DMS 273 (cell line): ENCODE results near the gene KIF26B.
"Not testable (repeated sequence)": the region's sequence is repeated elsewhere in the genome, so short reads cannot be mapped to it uniquely, and the experiment has no call there.

Experiments
- DNase-seq: peaks from one replicate; lab custom pipeline; 2025; ENCODE audit not compliant: unreplicated experiment; lab: John Stamatoyannopoulos, UW

The KIF26B gene

GRCh38 chr1:245378311-245378722 is 223.5 kb downstream of the KIF26B start:
- no peak for DNase-seq

DNA sequence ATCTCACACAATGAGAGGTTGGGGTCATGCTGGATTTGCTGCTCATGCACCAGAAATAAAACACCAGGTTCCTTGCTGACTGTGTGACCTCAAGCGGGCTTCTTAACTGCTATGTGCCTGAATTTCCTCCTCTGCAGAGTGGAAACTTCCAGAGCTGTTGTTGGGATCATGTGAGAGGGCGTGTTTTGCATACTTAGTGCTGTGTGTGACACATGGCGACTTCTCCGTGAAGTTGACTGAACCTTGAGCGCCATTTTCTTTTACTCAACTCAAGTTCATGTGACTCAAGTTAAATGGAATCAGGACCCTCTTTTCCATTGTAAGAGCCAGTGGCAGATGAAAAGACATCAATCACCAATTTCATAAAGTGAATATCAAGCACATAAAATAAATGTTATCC is 224.0 kb downstream of the KIF26B start:
- DNase-seq, result no peak

DNA sequence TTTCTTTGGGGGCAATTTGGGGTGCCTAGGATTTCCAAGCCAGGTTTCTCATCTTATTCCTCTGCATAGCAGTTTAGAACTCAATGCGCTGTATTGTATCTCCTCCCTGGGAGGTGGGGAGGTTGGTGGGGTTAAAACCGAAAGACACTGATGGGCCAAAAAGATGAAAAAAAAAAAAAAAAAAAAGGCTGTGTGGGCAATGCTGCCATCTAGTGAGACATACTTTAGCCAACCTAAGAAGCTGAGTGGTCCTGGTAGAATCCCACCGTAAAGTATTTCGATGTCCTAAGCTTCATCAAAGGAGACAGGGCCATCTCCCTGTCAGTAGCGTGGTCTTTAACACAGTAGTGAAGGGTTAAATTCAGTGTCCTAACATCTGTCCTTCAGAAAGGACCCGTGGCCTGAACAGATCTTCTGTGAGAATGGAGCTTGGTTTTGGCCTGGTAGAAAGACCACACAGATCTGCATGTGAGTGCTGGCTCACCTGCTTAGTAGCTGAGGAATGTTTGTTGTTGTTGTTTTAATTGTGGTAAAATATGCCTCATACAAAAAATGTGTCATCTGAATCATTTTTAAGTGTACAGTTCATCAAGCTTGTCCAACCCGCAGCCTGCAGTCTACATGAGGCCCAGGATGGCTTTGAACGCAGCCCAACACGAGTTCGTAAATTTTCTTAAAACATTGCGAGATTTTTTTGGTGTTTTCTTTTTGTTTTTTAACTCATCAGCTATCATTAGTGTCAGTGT is 226.2 kb downstream of the KIF26B start:
- DNase-seq, result peak; percentile 22

DNA sequence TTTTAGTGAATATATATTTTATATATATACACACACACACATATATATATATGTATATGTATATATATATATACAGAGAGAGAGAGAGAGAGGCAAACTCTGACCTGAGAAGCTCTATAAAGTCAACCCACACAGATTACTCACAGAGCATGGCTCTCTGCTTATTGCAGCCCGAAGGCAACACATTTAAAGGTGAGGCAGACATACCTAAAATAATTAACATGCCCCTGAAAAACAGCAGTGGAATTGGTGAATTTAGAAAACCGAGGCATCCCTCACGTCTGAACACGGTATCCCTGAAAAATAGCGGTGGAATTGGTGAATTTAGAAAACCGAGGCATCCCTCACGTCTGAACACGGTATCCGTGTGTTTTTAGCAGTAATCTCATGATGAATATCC is 228.2 kb downstream of the KIF26B start:
- no peak for DNase-seq

DNA sequence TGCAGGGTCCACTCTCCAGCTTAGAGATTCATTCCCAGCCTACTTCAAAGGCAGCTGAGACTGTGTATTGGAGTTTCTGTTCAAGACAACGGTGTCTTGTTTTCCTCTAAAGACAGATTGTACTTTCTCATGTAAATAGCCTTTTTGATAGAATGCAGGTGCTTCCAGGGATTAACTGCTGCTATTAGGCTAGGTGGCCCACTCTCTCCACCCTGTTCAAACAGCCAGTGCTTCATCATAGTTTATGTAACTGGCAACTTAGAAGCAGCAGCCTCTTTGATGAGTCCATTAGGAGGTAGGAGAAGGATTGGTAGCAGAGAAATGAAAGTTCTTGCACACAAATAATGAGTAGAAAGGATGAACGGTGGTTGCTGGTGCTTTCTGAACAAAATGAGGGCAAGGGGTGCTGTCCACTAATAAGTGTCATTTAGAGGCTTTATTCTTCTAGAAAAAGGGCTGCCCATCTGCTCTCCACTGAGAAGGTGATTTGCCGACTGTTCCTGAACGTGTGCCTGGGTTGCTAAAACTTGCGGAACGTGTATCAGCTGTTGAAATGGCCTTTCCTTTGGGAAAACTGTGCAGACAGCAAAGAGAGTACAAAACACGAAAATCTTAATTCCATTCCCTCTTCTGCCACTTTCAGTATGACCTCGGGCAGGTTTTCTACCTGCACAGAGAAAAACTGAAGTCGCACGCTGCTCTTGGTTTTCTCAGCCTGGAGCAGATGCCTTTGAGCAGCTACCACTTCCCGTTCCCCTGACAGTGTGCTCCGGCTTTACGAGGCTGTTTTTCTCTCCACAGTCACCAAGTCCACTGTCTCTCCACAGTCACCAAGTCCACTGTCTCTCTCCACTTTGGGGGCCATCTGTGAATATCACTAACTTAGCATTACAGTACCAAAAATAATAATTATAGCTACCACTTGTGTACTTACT is 228.9 kb downstream of the KIF26B start:
- DNase-seq, result no peak

- DNase-seq, result no peak
Observed at GRCh38 chr1:245386297-245386971, 231.6 kb downstream of the KIF26B start.

DNA sequence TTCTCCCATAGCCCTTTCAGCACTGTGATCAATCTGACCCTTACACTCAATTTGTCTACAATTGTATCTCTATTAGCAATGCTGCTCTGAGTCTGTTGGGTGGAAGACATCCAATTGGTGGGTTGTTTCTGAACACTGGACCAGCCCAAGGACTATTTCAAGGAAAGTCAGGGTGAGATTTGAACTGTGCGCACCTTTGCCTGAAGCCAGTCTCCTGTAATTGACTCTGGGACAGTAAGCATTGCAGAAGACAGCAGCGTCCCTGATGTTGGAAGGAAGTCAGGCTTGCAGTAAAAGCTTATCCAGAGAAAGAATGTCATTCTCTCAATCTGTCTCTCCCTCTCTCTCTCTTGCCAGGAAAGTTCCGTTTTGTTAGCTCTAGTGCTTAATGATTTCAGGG is 233.9 kb downstream of the KIF26B start:
- DNase-seq, result no peak

GRCh38 chr1:245389873-245390272 is 235.1 kb downstream of the KIF26B start:
- no peak for DNase-seq

- no peak for DNase-seq
Observed at GRCh38 chr1:245390975-245391374, 236.2 kb downstream of the KIF26B start.

GRCh38 chr1:245393694-245394093 is 238.9 kb downstream of the KIF26B start:
- no peak for DNase-seq

DNA sequence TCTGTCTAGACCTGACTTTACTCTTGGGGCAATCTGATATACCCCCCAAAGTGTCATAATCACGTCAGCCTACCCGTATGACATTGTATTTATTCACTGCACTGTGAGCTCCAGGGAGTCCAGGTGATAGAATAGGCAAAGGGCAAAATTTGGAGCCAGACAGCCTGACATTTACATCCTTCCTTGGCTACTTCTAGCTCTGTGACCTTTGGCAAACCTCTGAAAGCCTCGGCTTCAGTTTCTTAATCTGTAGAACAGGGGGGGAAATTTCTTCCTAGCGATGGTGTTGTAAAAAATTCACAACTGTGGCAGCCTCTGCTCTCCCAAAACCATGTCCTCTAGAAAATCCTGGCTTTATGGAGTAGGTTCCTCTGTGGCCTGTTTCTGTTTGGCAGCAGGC is 240.9 kb downstream of the KIF26B start:
- no peak for DNase-seq

GRCh38 chr1:245396615-245397014 is 241.8 kb downstream of the KIF26B start:
- DNase-seq, result no peak

DNA sequence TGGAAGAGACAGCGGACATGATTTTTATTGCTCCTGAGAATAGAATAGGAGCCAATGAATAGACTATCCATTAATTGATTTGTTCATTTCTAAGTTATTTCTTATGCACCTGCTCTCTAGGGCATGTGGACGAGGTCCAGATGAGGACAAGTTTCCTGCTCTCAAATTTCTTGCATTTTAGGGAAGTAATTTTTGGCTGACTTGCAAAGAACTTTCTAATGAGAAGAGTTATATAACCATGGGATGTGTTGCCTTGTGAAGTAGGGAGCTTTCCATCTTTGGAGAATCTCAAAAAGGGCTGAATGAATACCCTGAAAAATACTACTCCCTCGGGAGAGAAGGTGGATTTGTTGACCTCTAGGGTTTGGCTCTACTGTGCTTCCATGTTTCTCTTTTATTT is 243.0 kb downstream of the KIF26B start:
- no peak for DNase-seq

DNA sequence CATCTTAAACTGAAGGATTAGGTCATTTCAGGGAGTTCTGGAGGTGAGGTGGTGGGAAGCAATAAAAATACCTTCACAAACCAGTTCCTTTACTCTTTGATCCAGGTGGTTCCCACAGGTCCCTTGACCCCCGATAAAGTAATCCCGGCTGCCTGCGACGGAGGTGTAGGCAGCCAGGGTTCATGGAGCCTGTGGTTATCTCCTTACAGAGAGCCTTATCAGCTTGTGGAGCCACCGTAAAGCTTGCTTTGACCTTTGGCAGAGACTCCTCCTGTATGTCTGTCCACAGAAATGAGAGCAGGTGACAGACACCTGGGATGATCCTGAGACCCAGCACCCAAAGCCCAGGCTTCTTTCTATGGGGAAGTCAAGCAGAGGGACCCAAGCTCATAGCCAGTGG is 243.4 kb downstream of the KIF26B start:
- DNase-seq, result no peak

- no peak for DNase-seq
Observed at GRCh38 chr1:245401881-245402587, 247.2 kb downstream of the KIF26B start.

DNA sequence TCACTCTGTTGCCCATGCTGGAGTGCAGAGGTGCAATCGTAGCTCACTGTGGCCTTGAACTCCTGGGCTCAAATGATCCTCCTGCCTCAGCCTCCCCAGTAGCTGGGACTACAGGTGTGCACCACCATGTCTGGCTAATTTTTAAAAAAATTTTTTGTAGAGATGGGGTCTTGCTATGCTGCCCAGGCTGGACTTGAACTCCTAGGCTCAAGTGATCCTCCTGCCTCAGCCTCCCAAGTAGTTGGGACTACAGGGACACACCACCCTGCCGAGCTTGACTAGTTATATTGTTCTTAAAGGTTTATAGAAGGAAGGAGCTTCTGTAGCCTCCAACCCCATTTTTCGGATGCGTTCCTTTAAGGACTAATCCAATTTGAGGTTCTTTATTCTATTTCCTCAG is 248.2 kb downstream of the KIF26B start:
- DNase-seq, result not testable (repeated sequence)

DNA sequence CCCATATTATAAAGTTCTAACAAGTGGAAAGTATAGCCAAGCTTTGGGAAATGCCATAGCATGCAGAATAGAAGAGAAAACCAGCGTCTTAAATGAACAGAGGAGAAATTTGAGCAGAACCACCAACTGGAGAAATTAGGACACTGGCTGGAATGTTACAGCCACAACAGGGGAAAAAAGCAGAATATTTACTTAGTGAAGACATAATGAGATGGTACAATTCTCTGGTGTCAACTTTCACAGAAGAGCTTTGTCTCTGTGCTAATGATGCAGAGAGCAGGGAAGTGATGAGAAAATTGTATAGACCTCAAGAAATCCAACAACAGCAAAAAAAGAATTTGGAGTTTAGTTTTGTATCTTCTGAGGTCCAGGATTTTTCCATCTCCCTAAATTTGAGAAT is 249.7 kb downstream of the KIF26B start:
- DNase-seq, result no peak

GRCh38 chr1:245404952-245405351 is 250.2 kb downstream of the KIF26B start:
- no peak for DNase-seq

DNA sequence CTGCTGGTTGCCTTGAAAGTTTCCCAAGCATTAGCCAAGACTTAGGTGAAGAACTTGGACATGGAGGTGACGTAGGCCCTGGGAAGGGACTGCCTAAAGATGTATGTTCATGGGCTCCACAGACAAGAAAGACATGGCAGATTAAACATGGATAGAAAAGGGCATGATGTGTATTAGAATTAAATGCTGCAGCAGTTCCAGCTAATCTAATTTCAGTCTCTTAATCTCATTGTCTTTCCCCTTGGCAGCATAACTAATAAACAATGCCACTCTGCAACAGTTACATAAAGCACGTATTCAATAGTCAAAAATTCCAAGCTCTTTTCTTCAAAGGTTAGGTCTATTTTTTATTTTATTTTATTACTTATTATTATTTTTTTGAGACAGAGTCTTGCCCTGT is 251.6 kb downstream of the KIF26B start:
- no peak for DNase-seq

DNA sequence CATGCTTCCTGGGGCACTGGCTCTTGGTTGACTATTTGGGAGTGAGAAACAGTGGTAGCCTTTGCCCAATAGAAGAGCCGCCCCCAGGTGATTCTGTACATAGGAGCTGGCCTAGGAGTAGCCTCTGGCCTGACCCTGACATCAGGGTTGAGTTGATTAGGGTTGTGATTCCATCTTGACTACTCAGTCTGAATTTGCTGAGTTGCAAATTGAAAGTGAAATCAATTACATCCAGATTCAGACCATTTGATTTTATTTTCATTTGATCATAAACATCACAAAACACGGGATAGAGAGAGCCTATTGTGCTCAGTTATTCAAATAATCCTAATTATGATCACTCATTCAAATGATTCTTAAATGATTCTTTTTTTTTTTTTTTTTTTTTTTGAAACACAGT is 253.2 kb downstream of the KIF26B start:
- DNase-seq, result no peak
